ENCODE data around the gene CREBBP. TPM values are rescaled to one million over a fixed set of nuclear protein-coding genes. Genes with fewer than 3 reads are reported as not detected.
"Not testable (repeated sequence)": the region's sequence is repeated elsewhere in the genome, so short reads cannot be mapped to it uniquely, and the experiment has no call there.

The CREBBP gene
- total RNA-seq = 110 and 131 TPM in 2 replicates

DNA sequence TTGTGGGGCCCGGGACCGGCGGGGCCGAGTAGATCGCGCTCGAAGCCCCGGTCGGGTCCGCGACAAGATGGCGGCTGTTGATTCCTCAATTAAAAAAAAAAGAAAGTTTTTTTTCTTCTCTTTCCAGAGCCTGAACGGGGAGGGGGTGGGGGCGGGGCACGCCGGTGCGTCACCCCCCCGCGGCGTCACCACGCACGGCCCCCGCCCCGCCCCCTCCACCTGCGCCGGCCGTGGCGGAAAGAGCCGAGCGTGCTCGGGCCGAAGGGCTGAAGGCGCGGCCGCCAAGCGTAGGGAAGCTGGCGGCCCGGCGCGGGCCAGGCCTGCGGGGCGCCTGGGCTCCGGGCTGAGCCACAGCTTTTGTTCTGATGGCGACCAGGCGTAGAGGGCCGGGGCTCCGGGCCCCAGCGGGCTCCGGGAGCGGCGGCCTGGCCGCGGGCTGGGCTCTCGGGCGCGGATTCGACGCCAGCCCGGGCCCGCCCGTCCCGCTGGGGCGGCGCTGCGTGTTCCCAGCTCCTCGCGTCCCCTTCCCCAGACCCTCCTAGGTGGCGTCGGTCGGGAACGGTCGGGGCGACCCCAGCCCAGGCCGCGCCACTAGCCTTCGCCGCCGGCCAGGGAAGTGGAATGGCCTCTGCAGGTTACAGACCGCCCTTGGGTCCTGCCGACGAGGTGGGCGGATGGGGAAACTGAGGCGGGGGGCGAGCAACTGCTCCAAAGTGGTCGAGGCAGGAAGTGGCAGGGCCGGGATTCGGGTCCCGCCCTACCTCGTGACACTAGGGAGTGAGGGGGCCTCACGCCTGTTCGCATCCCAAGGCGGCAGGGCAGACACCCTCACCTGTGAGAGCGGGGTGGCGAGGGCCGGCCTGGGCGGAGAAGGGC, at the start of gene CREBBP:
TSS of gene CREBBP (minus strand) at position 91 of the 876 bp plus-strand sequence. CDS start 797 bp downstream, outside the sequence.
- peak; percentile 88 for DNase-seq
- Mint-ChIP-seq H3K27ac (peak within 1 kb of the TSS; percentile 87), H3K27me3 (peaks cover 5% of the 10 kb centered on the region), H3K9me3 (no peaks in the 10 kb centered on the region), H3K36me3 (ENCODE audit: low read depth) (peaks cover 28% of the 10 kb centered on the region), H3K4me1 (peaks cover 39% of the 10 kb centered on the region), H3K4me3 (peak within 1 kb of the TSS; percentile 91)
- intact Hi-C loops (cut with micrococcal nuclease) = loop anchor here (1.0 to 5.0 kb wide), 7 partner anchors 82 to 480 kb away; partner anchors contain the start of genes SLX4, TFAP4, ZNF174 and ZSCAN32
- ChIA-PET CTCF (interaction anchor here (1.0 kb wide), 1 partner anchor 109 kb away, joined by 3 read pairs; no protein-coding TSS in a partner anchor), POLR2A (interaction anchor here (0.6 to 1.5 kb wide), 9 partner anchors 16 to 470 kb away, joined by 3 to 10 read pairs (median 3); partner anchors contain the start of genes PAM16 and TRAP1)
- TF ChIP-seq, protein P1, sequence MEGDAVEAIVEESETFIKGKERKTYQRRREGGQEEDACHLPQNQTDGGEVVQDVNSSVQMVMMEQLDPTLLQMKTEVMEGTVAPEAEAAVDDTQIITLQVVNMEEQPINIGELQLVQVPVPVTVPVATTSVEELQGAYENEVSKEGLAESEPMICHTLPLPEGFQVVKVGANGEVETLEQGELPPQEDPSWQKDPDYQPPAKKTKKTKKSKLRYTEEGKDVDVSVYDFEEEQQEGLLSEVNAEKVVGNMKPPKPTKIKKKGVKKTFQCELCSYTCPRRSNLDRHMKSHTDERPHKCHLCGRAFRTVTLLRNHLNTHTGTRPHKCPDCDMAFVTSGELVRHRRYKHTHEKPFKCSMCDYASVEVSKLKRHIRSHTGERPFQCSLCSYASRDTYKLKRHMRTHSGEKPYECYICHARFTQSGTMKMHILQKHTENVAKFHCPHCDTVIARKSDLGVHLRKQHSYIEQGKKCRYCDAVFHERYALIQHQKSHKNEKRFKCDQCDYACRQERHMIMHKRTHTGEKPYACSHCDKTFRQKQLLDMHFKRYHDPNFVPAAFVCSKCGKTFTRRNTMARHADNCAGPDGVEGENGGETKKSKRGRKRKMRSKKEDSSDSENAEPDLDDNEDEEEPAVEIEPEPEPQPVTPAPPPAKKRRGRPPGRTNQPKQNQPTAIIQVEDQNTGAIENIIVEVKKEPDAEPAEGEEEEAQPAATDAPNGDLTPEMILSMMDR (IDR thresholded peaks at IDR 0.05) = no peak
- ATAC-seq (ENCODE audit: low read depth) = peak; percentile 85

DNA sequence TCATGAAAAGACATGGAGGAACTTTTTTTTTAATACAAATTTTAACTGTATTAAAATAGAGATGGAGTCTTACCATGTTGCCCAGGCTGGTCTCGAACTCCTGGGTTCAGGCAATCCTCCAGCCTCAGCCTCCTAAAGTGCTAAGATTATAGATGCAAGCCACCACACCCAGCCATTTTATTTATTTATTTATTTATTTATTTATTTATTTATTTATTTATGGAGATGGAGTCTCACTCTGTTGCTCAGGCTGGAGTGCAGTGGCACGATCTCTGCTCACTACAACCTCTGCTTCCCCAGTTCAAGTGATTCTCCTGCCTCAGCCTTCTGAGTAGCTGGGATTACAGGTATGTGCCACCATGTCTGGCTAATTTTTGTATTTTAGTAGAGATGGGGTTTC, 46.6 kb upstream of the CREBBP start:
- ATAC-seq (ENCODE audit: low read depth); intact Hi-C loops (cut with micrococcal nuclease); H3K4me3 Mint-ChIP-seq; DNase-seq; CTCF ChIA-PET; POLR2A ChIA-PET; H3K27ac Mint-ChIP-seq; H3K9me3 Mint-ChIP-seq; H3K36me3 Mint-ChIP-seq (ENCODE audit: low read depth); H3K4me1 Mint-ChIP-seq: not testable (repeated sequence)
- peaks cover 14% of the 10 kb centered on the region for H3K27me3 Mint-ChIP-seq

DNA sequence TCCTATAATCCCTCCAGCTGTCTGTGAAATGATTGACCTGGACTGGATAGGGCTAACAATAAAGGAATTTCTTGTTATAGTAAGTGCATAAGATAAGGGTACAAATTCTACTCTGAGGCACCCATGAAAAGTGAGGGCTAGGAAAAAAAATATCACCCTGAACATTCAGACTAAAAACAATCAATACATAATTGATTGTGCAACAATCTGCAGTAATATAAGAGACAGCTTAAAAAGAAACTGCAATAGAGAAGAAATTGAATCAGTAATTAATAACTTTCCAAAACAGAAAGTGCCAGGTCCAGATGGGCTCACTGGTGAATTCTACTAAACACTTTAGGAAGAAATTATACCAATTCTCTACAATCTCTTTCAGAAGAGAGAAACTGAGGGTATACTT, 44.2 kb upstream of the CREBBP start:
- H3K4me3 Mint-ChIP-seq = no peak overlapping the region
- peaks cover 21% of the 10 kb centered on the region for H3K27me3 Mint-ChIP-seq
- POLR2A ChIA-PET = no interaction called here
- H3K27ac Mint-ChIP-seq = no peak overlapping the region
- no peaks in the 10 kb centered on the region for H3K4me1 Mint-ChIP-seq
- H3K9me3 Mint-ChIP-seq = peaks cover under 1% of the 10 kb centered on the region
- no peaks in the 10 kb centered on the region for H3K36me3 Mint-ChIP-seq (ENCODE audit: low read depth)
- no peak for ATAC-seq (ENCODE audit: low read depth)
- DNase-seq = no peak
- intact Hi-C loops (cut with micrococcal nuclease) = no loop called here
- CTCF ChIA-PET = no interaction called here
- TF ChIP-seq, protein P1 (IDR thresholded peaks at IDR 0.05) = no peak

DNA sequence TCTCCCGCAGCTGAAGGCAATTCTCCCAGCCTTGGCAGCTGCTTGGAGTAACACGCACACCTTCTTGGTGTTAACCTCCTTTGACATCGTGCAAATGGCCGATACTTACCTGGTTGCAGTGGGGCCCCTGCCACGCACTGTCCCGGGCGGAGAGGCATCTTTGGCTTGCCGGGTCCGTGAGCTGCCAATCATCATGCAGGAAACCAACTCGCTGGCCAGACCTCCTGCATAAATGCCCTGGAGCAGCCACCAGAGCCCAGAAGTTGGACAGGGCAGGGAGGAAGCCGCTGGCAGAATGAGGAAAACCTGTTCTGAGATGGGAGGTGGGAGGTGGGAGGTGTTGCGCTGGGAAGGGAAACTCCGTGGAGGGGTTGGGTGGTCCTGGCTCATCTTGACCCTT, 41.7 kb upstream of the CREBBP start:
- CTCF ChIA-PET = no interaction called here
- peaks cover 10% of the 10 kb centered on the region for H3K9me3 Mint-ChIP-seq
- H3K27ac Mint-ChIP-seq = no peak overlapping the region
- peaks cover 21% of the 10 kb centered on the region for H3K27me3 Mint-ChIP-seq
- no peaks in the 10 kb centered on the region for H3K4me1 Mint-ChIP-seq
- ATAC-seq (ENCODE audit: low read depth) (no peak), DNase-seq (no peak)
- POLR2A ChIA-PET = no interaction called here
- TF ChIP-seq, protein P1 (IDR thresholded peaks at IDR 0.05) = no peak
- H3K36me3 Mint-ChIP-seq (ENCODE audit: low read depth) = no peaks in the 10 kb centered on the region
- intact Hi-C loops (cut with micrococcal nuclease) = no loop called here
- no peak overlapping the region for H3K4me3 Mint-ChIP-seq

DNA sequence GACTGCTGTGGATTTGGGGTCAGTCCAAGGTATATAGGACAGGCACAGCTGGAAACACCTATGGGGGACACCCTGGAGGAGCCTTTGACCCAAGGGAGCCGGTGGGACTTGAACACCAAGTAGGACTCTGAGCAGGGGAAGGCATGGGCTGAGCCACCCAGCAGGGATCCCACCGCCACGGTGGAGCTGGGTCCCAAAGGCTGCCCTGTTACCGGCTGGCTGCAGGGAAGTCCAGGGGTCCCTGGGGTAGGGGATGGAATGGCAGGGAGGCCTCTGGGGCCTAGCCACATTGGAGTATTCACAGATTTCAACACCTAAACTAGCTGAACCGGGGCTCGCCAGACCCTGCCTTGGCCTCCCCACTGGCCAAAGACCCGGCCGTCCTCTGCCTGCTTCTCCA, 39.7 kb upstream of the CREBBP start:
- TF ChIP-seq, protein P1 (IDR thresholded peaks at IDR 0.05) = no peak
- Mint-ChIP-seq H3K36me3 (ENCODE audit: low read depth) (no peaks in the 10 kb centered on the region), H3K27ac (no peak overlapping the region), H3K27me3 (peaks cover 20% of the 10 kb centered on the region), H3K4me1 (no peaks in the 10 kb centered on the region), H3K4me3 (no peak overlapping the region), H3K9me3 (peaks cover 10% of the 10 kb centered on the region)
- intact Hi-C loops (cut with micrococcal nuclease) = no loop called here
- ATAC-seq (ENCODE audit: low read depth) (no peak), DNase-seq (no peak)
- CTCF ChIA-PET = no interaction called here
- POLR2A ChIA-PET = interaction anchor here (0.6 kb wide), 1 partner anchor 200 kb away, joined by 3 read pairs; no protein-coding TSS in a partner anchor

Measured in activated B cell treated with CpG ODN at 0.5 μM for 24 hours (primary cell).